Colonic mucosa (tissue), 4 donors: Measurements from ENCODE around the gene PPP1CC. TPM values are rescaled to one million over a fixed set of nuclear protein-coding genes. Genes with fewer than 3 reads are reported as not detected.

Source experiments
- DNase-seq: peaks from one replicate; pipeline ENCODE4 v3.0.0-alpha.2; 2020
- H3K27ac ChIP-seq: fragments of 200-600 bp; one replicate; pipeline ENCODE4 v1.8.0; 2021
- H3K27me3 ChIP-seq: fragments of 200-600 bp; one replicate; pipeline ENCODE4 v1.8.0; 2021
- H3K36me3 ChIP-seq: fragments of 200-600 bp; one replicate; pipeline ENCODE4 v1.8.0; 2021
- H3K4me1 ChIP-seq: fragments of 200-600 bp; one replicate; pipeline ENCODE4 v1.8.0; 2021; ENCODE audit warnings: mild to moderate bottlenecking
- H3K4me3 ChIP-seq: fragments of 200-600 bp; one replicate; pipeline ENCODE4 v1.8.0; 2021
- H3K9ac ChIP-seq, 2 donors: one replicate each; pipeline ENCODE4 v1.7.0; 2013; ENCODE audit warnings: control low read depth in 2 of 2, low read depth in 2 of 2, low read length in 2 of 2
- H3K9me3 ChIP-seq: fragments of 200-600 bp; one replicate; pipeline ENCODE4 v1.8.0; 2021
- CTCF ChIP-seq: fragments of 200-600 bp; IDR thresholded peaks from one replicate; pipeline ENCODE4 v1.8.0; 2022; ENCODE audit warnings: antibody characterized with exemption, mild to moderate bottlenecking
- intact Hi-C: fragments of 100-400 bp; cut with DNase I; formaldehyde crosslinking; loops from one replicate; pipeline ENCODE4 v1.14.1; 2022
- total RNA-seq, 2 donors: library from RNA; stranded (reverse); fragmentation: NEBNext Ultra II Directional in 1 of 2; extraction: Animal tissue kit (Norgen Biotek cat#: 25700) in 1 of 2; gene quantifications; one replicate each; pipeline ENCODE4 v1.2.1, GENCODE V29; 2021
- donor health status: healthy.
- donor health status: DM: no; HTN: no; CAD: no.
- donor health status: DM: no; HTN: no; CAD: no.

PPP1CC gene
- total RNA-seq, 2 donors from 2014 or later, result 170 to 198 TPM

GRCh38 chr12:110754101-110754793 lies 11.6 kb upstream of the PPP1CC start:
- H3K27me3 ChIP-seq, result no peaks in the 10 kb centered on the region
- intact Hi-C loops, result no loop called here
- no peak overlapping the region for H3K4me3 ChIP-seq
- no peaks in the 10 kb centered on the region for H3K4me1 ChIP-seq
- no peak for DNase-seq
- H3K27ac ChIP-seq, result no peak overlapping the region
- no peak for TF ChIP-seq CTCF
- no peaks in the 10 kb centered on the region for H3K9me3 ChIP-seq
- H3K36me3 ChIP-seq, result no peaks in the 10 kb centered on the region
- no peak overlapping the region for H3K9ac ChIP-seq

GRCh38 chr12:110750784-110751461 lies 8.2 kb upstream of the PPP1CC start:
- H3K27ac ChIP-seq, result no peak overlapping the region
- TF ChIP-seq CTCF, result no peak
- H3K9ac ChIP-seq, result no peak overlapping the region
- H3K4me3 ChIP-seq, result no peak overlapping the region
- no peaks in the 10 kb centered on the region for H3K9me3 ChIP-seq
- no peak for DNase-seq
- intact Hi-C loops, result no loop called here
- H3K4me1 ChIP-seq, result no peaks in the 10 kb centered on the region
- H3K27me3 ChIP-seq, result no peaks in the 10 kb centered on the region
- no peaks in the 10 kb centered on the region for H3K36me3 ChIP-seq

GRCh38 chr12:110746550-110746949 lies 3.9 kb upstream of the PPP1CC start:
- Histone ChIP-seq H3K9ac (no peak overlapping the region), H3K4me3 (no peak overlapping the region), H3K27ac (no peak overlapping the region), H3K9me3 (no peaks in the 10 kb centered on the region), H3K27me3 (no peaks in the 10 kb centered on the region), H3K4me1 (peaks cover 2% of the 10 kb centered on the region), H3K36me3 (no peaks in the 10 kb centered on the region)
- TF ChIP-seq CTCF, result no peak
- intact Hi-C loops, result no loop called here
- no peak for DNase-seq

- peak overlapping the region in 1 of 2 donors; percentile 3 for H3K9ac ChIP-seq
- H3K27ac ChIP-seq, result no peak overlapping the region
- TF ChIP-seq CTCF, result no peak
- H3K4me1 ChIP-seq, result peaks cover 2% of the 10 kb centered on the region
- intact Hi-C loops, result no loop called here
- no peak for DNase-seq
- H3K4me3 ChIP-seq, result no peak overlapping the region
- no peaks in the 10 kb centered on the region for H3K9me3 ChIP-seq
- no peaks in the 10 kb centered on the region for H3K27me3 ChIP-seq
- no peaks in the 10 kb centered on the region for H3K36me3 ChIP-seq
Measured at GRCh38 chr12:110745542-110746284, 3.0 kb upstream of the PPP1CC start.

- H3K27me3 ChIP-seq, result no peaks in the 10 kb centered on the region
- no peaks in the 10 kb centered on the region for H3K36me3 ChIP-seq
- H3K9me3 ChIP-seq, result no peaks in the 10 kb centered on the region
- no peak overlapping the region for H3K4me3 ChIP-seq
- peak overlapping the region in 1 of 2 donors; percentile 78 for H3K9ac ChIP-seq
- H3K27ac ChIP-seq, result peak overlapping the region; percentile 43
- no peak for TF ChIP-seq CTCF
- peaks cover 4% of the 10 kb centered on the region for H3K4me1 ChIP-seq
- peak; percentile 71 for DNase-seq
- intact Hi-C loops, result no loop called here
Measured at GRCh38 chr12:110744601-110745264, 2.0 kb upstream of the PPP1CC start.
